Gastrocnemius medialis (tissue), 4 donors: ENCODE measurements around the gene LRRC45. TPM values are rescaled to one million over a fixed set of nuclear protein-coding genes. Genes with fewer than 3 reads are reported as not detected.

ENCODE experiments used
- ATAC-seq, 2 donors: fragments of 150-250 bp; one replicate each; pipeline ENCODE4 v1.9.1; 2016
- DNase-seq, 2 donors: peaks; one replicate each; pipeline ENCODE4 v3.0.0-alpha.2; 2019
- H3K27ac ChIP-seq, 4 donors: fragments of 200-600 bp; sonication (generic); 1 replicate in 1 of 4; 2 replicates in 3 of 4; pipeline ENCODE4 v1.5.1; 2016 to 2018; ENCODE audit warnings: mild to moderate bottlenecking in 2 of 4, moderate library complexity in 1 of 4
- H3K27me3 ChIP-seq, 3 donors: fragments of 200-600 bp; sonication (generic) in 2 of 3; 1 replicate in 1 of 3; 2 replicates in 2 of 3; pipeline versions ENCODE4 v1.5.1 to v1.6.0; 2016 to 2019; ENCODE audit warnings: mild to moderate bottlenecking in 1 of 3, moderate library complexity in 1 of 3
- H3K36me3 ChIP-seq, 2 donors: fragments of 200-600 bp; sonication (generic) in 1 of 2; one replicate each; pipeline ENCODE4 v1.5.1; 2017 to 2018
- H3K4me1 ChIP-seq, 2 donors: fragments of 200-600 bp; sonication (generic) in 1 of 2; one replicate each; pipeline ENCODE4 v1.5.1; 2016 to 2017; ENCODE audit warnings: mild to moderate bottlenecking in 2 of 2
- H3K4me3 ChIP-seq, 4 donors: fragments of 200-600 bp; sonication (generic) in 3 of 4; 1 replicate in 1 of 4; 2 replicates in 3 of 4; pipeline ENCODE4 v1.5.1; 2016 to 2019; ENCODE audit warnings: mild to moderate bottlenecking in 2 of 4
- H3K9me3 ChIP-seq, 3 donors: fragments of 200-600 bp; sonication (generic) in 2 of 3; 1 replicate in 1 of 3; 2 replicates in 2 of 3; pipeline ENCODE4 v1.5.1; 2016 to 2019
- POLR2A ChIP-seq, 2 donors: fragments of 450-650 bp; IDR thresholded peaks; one replicate each; pipeline ENCODE4 v1.6.1; 2017; ENCODE audit warnings: antibody characterized with exemption in 2 of 2, mild to moderate bottlenecking in 2 of 2, moderate library complexity in 2 of 2
- in situ Hi-C, 4 donors: fragments of 200-750 bp; cut with MboI; loops; one replicate each; pipeline versions ENCODE4 v1.15.0 to v1.8.0; 2017; ENCODE audit warnings: low sequenced_read_pairs in 4 of 4
- intact Hi-C: fragments of 100-400 bp; cut with DNase I; formaldehyde crosslinking; loops from one replicate; pipeline ENCODE4 v1.15.1; 2023; ENCODE audit warnings: low total_unique reads
- total RNA-seq, 4 donors: library from RNA; depleted of rRNA; stranded (reverse); fragments of >200 nt; gene quantifications; one replicate each; pipeline versions ENCODE4 v1.1.0 to v1.2.3, GENCODE V29; 2016
- TF ChIP-seq, protein P1 (sequence below), 5 experiments: fragments of 450-650 bp in 3 of 5; fragments of 200-600 bp in 2 of 5; sonication (generic) in 2 of 5; IDR thresholded peaks in 4 of 5; conservative IDR thresholded peaks in 1 of 5; 1 replicate in 4 of 5; 2 replicates in 1 of 5; pipeline ENCODE4 v1.5.1; 2016 to 2019; ENCODE audit warnings: antibody characterized with exemption in 5 of 5, mild to moderate bottlenecking in 3 of 5, moderate library complexity in 3 of 5

The LRRC45 gene
- total RNA-seq, 4 donors from 2014 or later: 1.1 to 5.0 (median 3.8) TPM

DNA sequence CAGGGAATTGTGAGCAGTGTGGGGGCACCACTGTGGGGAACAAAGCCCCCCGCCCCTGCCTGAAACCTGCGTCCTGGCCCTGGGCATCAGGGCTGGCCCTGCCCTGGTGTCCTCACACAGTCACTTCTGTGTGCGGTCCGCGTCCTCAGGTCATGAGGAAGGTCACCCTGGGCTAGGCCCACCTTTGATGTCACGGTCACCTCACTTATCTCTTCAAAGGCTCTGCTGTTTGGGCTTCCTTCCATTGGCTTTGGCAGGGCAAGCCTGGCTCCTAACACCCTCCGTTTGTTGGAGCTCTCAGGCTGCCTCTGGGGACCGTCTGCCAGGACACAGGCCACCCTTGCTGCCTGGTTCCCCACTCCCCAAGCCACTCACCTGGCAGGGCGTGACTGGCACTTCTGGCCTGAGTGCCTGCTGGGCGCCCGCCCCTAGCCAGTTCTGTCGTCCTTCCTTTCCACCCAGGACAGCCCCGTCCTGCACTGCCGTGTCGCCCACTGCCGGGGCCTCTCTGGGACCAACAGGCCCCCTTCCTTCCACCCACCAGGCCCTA, 9.3 kb upstream of the LRRC45 start:
- H3K9me3 ChIP-seq: no peaks in the 10 kb centered on the region
- intact Hi-C loops: no loop called here
- H3K27ac ChIP-seq: no peak overlapping the region
- DNase-seq (no peak), ATAC-seq (no peak)
- in situ Hi-C loops: no loop called here
- H3K4me1 ChIP-seq: peaks cover 1 to 17% of the 10 kb centered on the region in 2 donors
- no peaks in the 10 kb centered on the region for H3K27me3 ChIP-seq
- TF ChIP-seq POLR2A (IDR thresholded peaks at IDR 0.05): no peak
- TF ChIP-seq, protein P1, sequence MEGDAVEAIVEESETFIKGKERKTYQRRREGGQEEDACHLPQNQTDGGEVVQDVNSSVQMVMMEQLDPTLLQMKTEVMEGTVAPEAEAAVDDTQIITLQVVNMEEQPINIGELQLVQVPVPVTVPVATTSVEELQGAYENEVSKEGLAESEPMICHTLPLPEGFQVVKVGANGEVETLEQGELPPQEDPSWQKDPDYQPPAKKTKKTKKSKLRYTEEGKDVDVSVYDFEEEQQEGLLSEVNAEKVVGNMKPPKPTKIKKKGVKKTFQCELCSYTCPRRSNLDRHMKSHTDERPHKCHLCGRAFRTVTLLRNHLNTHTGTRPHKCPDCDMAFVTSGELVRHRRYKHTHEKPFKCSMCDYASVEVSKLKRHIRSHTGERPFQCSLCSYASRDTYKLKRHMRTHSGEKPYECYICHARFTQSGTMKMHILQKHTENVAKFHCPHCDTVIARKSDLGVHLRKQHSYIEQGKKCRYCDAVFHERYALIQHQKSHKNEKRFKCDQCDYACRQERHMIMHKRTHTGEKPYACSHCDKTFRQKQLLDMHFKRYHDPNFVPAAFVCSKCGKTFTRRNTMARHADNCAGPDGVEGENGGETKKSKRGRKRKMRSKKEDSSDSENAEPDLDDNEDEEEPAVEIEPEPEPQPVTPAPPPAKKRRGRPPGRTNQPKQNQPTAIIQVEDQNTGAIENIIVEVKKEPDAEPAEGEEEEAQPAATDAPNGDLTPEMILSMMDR (IDR thresholded peaks at IDR 0.05 in 4 of 5, conservative IDR thresholded peaks at IDR 0.05 in 1 of 5): no peak
- no peak overlapping the region for H3K4me3 ChIP-seq
- peaks cover 0 to 3% of the 10 kb centered on the region in 2 donors for H3K36me3 ChIP-seq

DNA sequence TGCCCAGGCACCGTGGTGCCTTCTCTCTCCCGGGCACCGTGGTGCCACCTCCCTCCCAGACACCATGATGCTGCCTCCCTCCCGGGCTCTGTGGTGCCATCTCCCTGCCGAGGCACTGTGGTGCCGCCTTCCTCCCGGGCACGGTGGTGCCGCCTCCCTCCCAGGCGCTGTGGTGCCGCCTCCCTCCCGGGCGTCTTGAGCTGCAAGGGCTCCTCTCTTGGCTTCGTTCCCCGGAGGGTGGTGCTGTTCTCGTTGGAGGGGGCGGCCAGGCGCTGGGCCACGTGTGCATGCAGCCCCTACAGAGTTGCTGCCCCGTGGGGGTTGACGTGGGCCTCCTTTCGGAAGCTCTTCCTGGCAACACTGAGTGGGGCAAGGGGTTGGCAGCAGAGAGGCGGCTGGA, 8.7 kb upstream of the LRRC45 start:
- DNase-seq: no peak
- intact Hi-C loops: no loop called here
- in situ Hi-C loops: no loop called here
- no peak overlapping the region for H3K4me3 ChIP-seq
- no peak overlapping the region for H3K27ac ChIP-seq
- ATAC-seq: no peak
- H3K4me1 ChIP-seq: peaks cover 6 to 23% of the 10 kb centered on the region in 2 donors
- no peaks in the 10 kb centered on the region for H3K27me3 ChIP-seq
- no peak for TF ChIP-seq POLR2A (IDR thresholded peaks at IDR 0.05)
- TF ChIP-seq, protein P1 (IDR thresholded peaks at IDR 0.05 in 4 of 5, conservative IDR thresholded peaks at IDR 0.05 in 1 of 5): no peak
- H3K9me3 ChIP-seq: no peaks in the 10 kb centered on the region
- H3K36me3 ChIP-seq: peaks cover 0 to 3% of the 10 kb centered on the region in 2 donors

- Histone ChIP-seq H3K9me3 (no peaks in the 10 kb centered on the region), H3K36me3 (peaks cover 0 to 3% of the 10 kb centered on the region in 2 donors), H3K27me3 (no peaks in the 10 kb centered on the region), H3K4me3 (no peak overlapping the region), H3K4me1 (peaks cover 6 to 28% of the 10 kb centered on the region in 2 donors), H3K27ac (no peak overlapping the region)
- intact Hi-C loops: no loop called here
- in situ Hi-C loops: no loop called here
- TF ChIP-seq, protein P1 (IDR thresholded peaks at IDR 0.05 in 4 of 5, conservative IDR thresholded peaks at IDR 0.05 in 1 of 5): no peak
- no peak for TF ChIP-seq POLR2A (IDR thresholded peaks at IDR 0.05)
- DNase-seq (no peak), ATAC-seq (no peak)
Observed at GRCh38 chr17:82014971-82015310, 8.2 kb upstream of the LRRC45 start.

- intact Hi-C loops (no loop called here), in situ Hi-C loops (no loop called here)
- Histone ChIP-seq H3K4me1 (peaks cover 6 to 33% of the 10 kb centered on the region in 2 donors), H3K36me3 (peaks cover 0 to 3% of the 10 kb centered on the region in 2 donors), H3K27ac (no peak overlapping the region), H3K27me3 (no peaks in the 10 kb centered on the region), H3K4me3 (no peak overlapping the region), H3K9me3 (no peaks in the 10 kb centered on the region)
- TF ChIP-seq, protein P1 (IDR thresholded peaks at IDR 0.05 in 4 of 5, conservative IDR thresholded peaks at IDR 0.05 in 1 of 5): no peak
- TF ChIP-seq POLR2A (IDR thresholded peaks at IDR 0.05): no peak
- DNase-seq: no peak
- ATAC-seq: no peak
Observed at GRCh38 chr17:82015311-82015971, 7.7 kb upstream of the LRRC45 start.
